Urothelium cell line (cell line): ENCODE data around the gene CCDC18.
A peak's percentile ranks its signal among the peaks of the same experiment; 100 is the strongest.
"Not testable (repeated sequence)": the region's sequence is repeated elsewhere in the genome, so short reads cannot be mapped to it uniquely, and the experiment has no call there.

Experiments used
- DNase-seq: peaks from one replicate; pipeline ENCODE4 v3.0.0; 2011; ENCODE audit warnings: low spot score, mixed read lengths
- FAIRE-seq: peaks from 2 replicates; lab custom pipeline; 2011; peaks lifted over from hg19 to GRCh38; lab: Jason Lieb, UNC

Gene CCDC18

GRCh38 chr1:93170141-93170678, 10.3 kb upstream of the CCDC18 start:
- DNase-seq, FAIRE-seq: not testable (repeated sequence)

GRCh38 chr1:93171549-93172034, 8.9 kb upstream of the CCDC18 start:
- no peak for DNase-seq
- no peak for FAIRE-seq

GRCh38 chr1:93172778-93173177, 7.7 kb upstream of the CCDC18 start:
- DNase-seq (no peak), FAIRE-seq (no peak)

- not testable (repeated sequence) for FAIRE-seq, DNase-seq
These were observed 5.9 kb upstream of the CCDC18 start for GRCh38 chr1:93174638-93175037.

GRCh38 chr1:93177991-93178390, 2.5 kb upstream of the CCDC18 start:
- DNase-seq: peak; percentile 4
- FAIRE-seq: no peak

GRCh38 chr1:93178418-93178817, 2.1 kb upstream of the CCDC18 start:
- DNase-seq (peak; percentile 6), FAIRE-seq (no peak)

- DNase-seq (peak; percentile 95), FAIRE-seq (peak; percentile 61)
These were observed 420 bp upstream of the CCDC18 start, which contains the start of gene TMED5 for GRCh38 chr1:93179886-93180722. TMED5 (minus strand) TSS chr1:93180413; CDS start chr1:93180242, 171 bp downstream.

- DNase-seq (no peak), FAIRE-seq (no peak)
These were observed 6.1 kb downstream of the CCDC18 start for GRCh38 chr1:93186667-93187066.

- FAIRE-seq: no peak
- DNase-seq: no peak
These were observed 9.9 kb downstream of the CCDC18 start for GRCh38 chr1:93190432-93190831.

- no peak for DNase-seq
- FAIRE-seq: no peak
These were observed 13.9 kb downstream of the CCDC18 start for GRCh38 chr1:93194231-93194990.

- DNase-seq (no peak), FAIRE-seq (no peak)
These were observed 16.1 kb downstream of the CCDC18 start for GRCh38 chr1:93196591-93196990.

GRCh38 chr1:93199150-93199549, 18.6 kb downstream of the CCDC18 start:
- FAIRE-seq: no peak
- no peak for DNase-seq

GRCh38 chr1:93200086-93200620, 19.6 kb downstream of the CCDC18 start:
- DNase-seq: no peak
- FAIRE-seq: no peak

- FAIRE-seq (no peak), DNase-seq (no peak)
These were observed 20.2 kb downstream of the CCDC18 start for GRCh38 chr1:93200714-93201113.

GRCh38 chr1:93205892-93206566, 25.5 kb downstream of the CCDC18 start:
- DNase-seq: no peak
- no peak for FAIRE-seq

- DNase-seq: no peak
These were observed 26.0 kb downstream of the CCDC18 start for GRCh38 chr1:93206567-93206954.

GRCh38 chr1:93207211-93207610, 26.7 kb downstream of the CCDC18 start:
- no peak for FAIRE-seq

More at GRCh38 chr1:93206567-93206954, 26.0 kb downstream of the CCDC18 start:
- no peak for FAIRE-seq

GRCh38 chr1:93215322-93215721, 34.8 kb downstream of the CCDC18 start:
- FAIRE-seq (no peak), DNase-seq (no peak)

More at GRCh38 chr1:93207211-93207610, 26.7 kb downstream of the CCDC18 start:
- no peak for DNase-seq

GRCh38 chr1:93219443-93219842, 38.9 kb downstream of the CCDC18 start:
- FAIRE-seq (no peak), DNase-seq (no peak)

- FAIRE-seq, DNase-seq: not testable (repeated sequence)
These were observed 40.2 kb downstream of the CCDC18 start for GRCh38 chr1:93220716-93221115.
